Measurements from ENCODE around the gene UNC5C. TPM values are rescaled to one million over a fixed set of nuclear protein-coding genes. Genes with fewer than 3 reads are reported as not detected.

UNC5C gene
- under 0.01 and 0.58 TPM in 2 replicates for total RNA-seq

DNA sequence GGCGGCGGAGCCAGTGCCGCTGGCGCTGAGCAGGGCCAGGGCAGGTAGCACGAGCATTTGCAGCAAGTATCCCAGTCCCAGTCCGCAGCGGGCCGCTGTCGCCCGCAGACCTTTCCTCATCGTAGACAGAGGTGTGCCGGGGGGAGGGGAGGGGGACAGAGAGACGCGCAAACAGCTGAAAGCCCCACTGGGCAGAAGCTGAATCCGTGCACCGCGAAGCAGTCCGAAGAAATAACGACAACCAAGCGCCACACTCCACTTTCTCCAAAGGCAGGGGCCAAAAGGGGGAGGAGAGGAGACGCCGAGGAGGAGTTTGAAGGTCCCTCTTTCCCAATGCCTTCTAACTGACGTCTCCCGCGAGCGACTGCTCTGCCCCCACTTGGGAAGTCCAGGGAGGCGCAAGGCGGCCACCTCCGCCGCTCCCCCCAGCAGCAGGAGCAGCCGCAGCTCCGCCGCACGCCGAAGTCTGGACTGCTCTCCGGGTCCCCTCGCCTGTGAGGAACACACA lies at the start of gene UNC5C:
Gene UNC5C, minus strand, starts transcription at position 236 of the 508 bp plus-strand sequence.

Measured in myometrial cell (primary cell).